IMR-90 (cell line): Measurements from ENCODE around the gene C21orf58. TPM values are rescaled to one million over a fixed set of nuclear protein-coding genes. Genes with fewer than 3 reads are reported as not detected.

ENCODE experiments used
- ATAC-seq: fragments of 200-7000 bp; cut with Tn5 transposase; 2 replicates; pipeline ENCODE4 v1.9.1; 2020; ENCODE audit warnings: low read depth, mild to moderate bottlenecking, moderate library complexity
- BruUV-seq: library from RNA; stranded (reverse); fragments of 400-500 nt; replicated peaks from 2 replicates; lab custom pipeline; 2021; lab: Mats Ljungman, UMichigan
- CTCF ChIA-PET: fragments of 300-600 bp; formaldehyde crosslinking; extraction: SDS; loops from one replicate; lab custom pipeline; 2021; ENCODE audit warnings: antibody characterized with exemption; lab: Yijun Ruan, JAX
- POLR2A ChIA-PET: fragments of 300-600 bp; sonication (Branson Sonifier 250); formaldehyde crosslinking; loops from one replicate; lab custom pipeline; 2022; ENCODE audit warnings: antibody characterized with exemption; ENCODE audit not compliant: unreplicated experiment; lab: Charles Lee
- DNase-seq: peaks from one replicate; pipeline ENCODE4 v3.0.0; 2013
- H2AFZ ChIP-seq: replicated peaks from 2 replicates; pipeline ENCODE3; 2013; ENCODE audit warnings: low read length, mild to moderate bottlenecking; ENCODE audit not compliant: poor library complexity
- H2AK5ac ChIP-seq: 2 replicates; pipeline ENCODE4 v1.6.1; 2013; ENCODE audit warnings: low read depth, low read length, inconsistent platforms
- H2AK9ac ChIP-seq: replicated peaks from 2 replicates; pipeline ENCODE3; 2013; ENCODE audit warnings: mild to moderate bottlenecking, low read depth, low read length, moderate library complexity; ENCODE audit not compliant: poor library complexity
- H2BK120ac ChIP-seq: 2 replicates; pipeline ENCODE4 v1.6.1; 2013; ENCODE audit warnings: low read depth, low read length, inconsistent platforms
- H2BK15ac ChIP-seq: 3 replicates; pipeline ENCODE4 v1.6.1; 2013; ENCODE audit warnings: low read depth, low read length, inconsistent platforms
- H2BK20ac ChIP-seq: 2 replicates; pipeline ENCODE4 v1.6.1; 2013; ENCODE audit warnings: low read depth, mild to moderate bottlenecking, inconsistent platforms, low read length, moderate library complexity
- H2BK5ac ChIP-seq: 2 replicates; pipeline ENCODE4 v1.6.1; 2013; ENCODE audit warnings: mild to moderate bottlenecking, low read depth, low read length, inconsistent platforms; ENCODE audit not compliant: poor library complexity, severe bottlenecking
- H3K14ac ChIP-seq: replicated peaks from 2 replicates; pipeline ENCODE4 v1.6.1; 2013; ENCODE audit warnings: low read depth, low read length, inconsistent platforms
- H3K18ac ChIP-seq: 2 replicates; pipeline ENCODE4 v1.6.1; 2013; ENCODE audit warnings: low read depth, low read length, control low read depth
- H3K23ac ChIP-seq: 2 replicates; pipeline ENCODE4 v1.6.1; 2013; ENCODE audit warnings: low read depth, low read length, inconsistent platforms
- H3K27ac ChIP-seq: 2 replicates; pipeline ENCODE4 v1.5.1; 2013; ENCODE audit warnings: mild to moderate bottlenecking, control low read depth, low read length; ENCODE audit not compliant: insufficient read depth
- H3K27me3 ChIP-seq: 2 replicates; pipeline ENCODE4 v1.6.1; 2013; ENCODE audit warnings: low read length; ENCODE audit not compliant: control insufficient read depth, insufficient read depth
- H3K36me3 ChIP-seq: 2 replicates; pipeline ENCODE4 v1.6.1; 2013; ENCODE audit warnings: low read length, mixed read lengths; ENCODE audit not compliant: control insufficient read depth, insufficient read depth
- H3K4ac ChIP-seq: 2 replicates; pipeline ENCODE4 v1.6.1; 2013; ENCODE audit warnings: low read depth, low read length, inconsistent platforms
- H3K4me1 ChIP-seq: 2 replicates; pipeline ENCODE4 v1.6.1; 2013; ENCODE audit warnings: low read length, mixed read lengths; ENCODE audit not compliant: control insufficient read depth, insufficient read depth
- H3K4me2 ChIP-seq: 2 replicates; pipeline ENCODE4 v1.6.1; 2013; ENCODE audit warnings: low read depth, mild to moderate bottlenecking, control low read depth, low read length, moderate library complexity
- H3K4me3 ChIP-seq: 2 replicates; pipeline ENCODE4 v1.5.1; 2013; ENCODE audit warnings: low read depth, mild to moderate bottlenecking, control low read depth, low read length, moderate library complexity; ENCODE audit not compliant: insufficient read depth
- H3K56ac ChIP-seq: 2 replicates; pipeline ENCODE4 v1.6.1; 2013; ENCODE audit warnings: low read length, inconsistent platforms; ENCODE audit not compliant: insufficient read depth; ENCODE audit errors: extremely low read depth
- H3K79me1 ChIP-seq, 2 experiments: 2 replicates each; pipeline ENCODE4 v1.6.1; 2013; ENCODE audit warnings: low read length in 2 of 2, inconsistent platforms in 1 of 2, low read depth in 1 of 2
- H3K9ac ChIP-seq: 2 replicates; pipeline ENCODE4 v1.6.1; 2013; ENCODE audit warnings: low read depth, low read length, control low read depth
- H3K9me1 ChIP-seq: 2 replicates; pipeline ENCODE4 v1.6.1; 2013; ENCODE audit warnings: low read length, inconsistent platforms; ENCODE audit not compliant: insufficient read depth
- H3K9me3 ChIP-seq: 2 replicates; pipeline ENCODE4 v1.6.1; 2013; ENCODE audit warnings: low read length; ENCODE audit not compliant: control insufficient read depth, insufficient read depth
- H4K20me1 ChIP-seq: 2 replicates; pipeline ENCODE4 v1.6.1; 2013; ENCODE audit warnings: low read length, inconsistent platforms; ENCODE audit not compliant: insufficient read depth
- H4K5ac ChIP-seq: 2 replicates; pipeline ENCODE4 v1.6.1; 2013; ENCODE audit warnings: mild to moderate bottlenecking, low read depth, low read length, control low read depth
- H4K8ac ChIP-seq, 2 experiments: 2 replicates each; pipeline ENCODE4 v1.6.1; 2013; ENCODE audit warnings: low read depth in 2 of 2, low read length in 2 of 2, control low read depth in 1 of 2, inconsistent platforms in 1 of 2
- H4K91ac ChIP-seq: 2 replicates; pipeline ENCODE4 v1.6.1; 2013; ENCODE audit warnings: low read depth, low read length, inconsistent platforms; ENCODE audit not compliant: insufficient read depth
- BHLHE40 ChIP-seq: fragments of 150-350 bp; IDR thresholded peaks from 2 replicates; pipeline ENCODE4 v1.6.1; 2016; ENCODE audit warnings: mild to moderate bottlenecking, low read depth, low read length
- CEBPB ChIP-seq: IDR thresholded peaks from 2 replicates; pipeline ENCODE4 v1.6.1; 2012; ENCODE audit warnings: low read depth, low read length, improper control_type of control experiment
- CTCF ChIP-seq: conservative IDR thresholded peaks from 2 replicates; pipeline ENCODE4 v1.5.1; 2012; ENCODE audit warnings: mild to moderate bottlenecking, low read depth, low read length, improper control_type of control experiment
- ELK1 ChIP-seq: fragments of 150-350 bp; IDR thresholded peaks from 2 replicates; pipeline ENCODE4 v1.6.1; 2016; ENCODE audit warnings: low read depth, mild to moderate bottlenecking, low read length, moderate library complexity, borderline replicate concordance
- MAFK ChIP-seq: IDR thresholded peaks from 2 replicates; pipeline ENCODE4 v1.6.1; 2012; ENCODE audit warnings: low read depth, low read length, improper control_type of control experiment
- MAZ ChIP-seq: IDR thresholded peaks from 2 replicates; pipeline ENCODE4 v1.6.1; 2012; ENCODE audit warnings: low read depth, mild to moderate bottlenecking, low read length, improper control_type of control experiment, moderate library complexity, borderline replicate concordance
- MXI1 ChIP-seq: IDR thresholded peaks from 2 replicates; pipeline ENCODE4 v1.6.1; 2012; ENCODE audit warnings: low read depth, mild to moderate bottlenecking, low read length, moderate library complexity, borderline replicate concordance
- NFE2L2 ChIP-seq: fragments of 150-350 bp; IDR thresholded peaks from 2 replicates; pipeline ENCODE4 v1.6.1; 2016; ENCODE audit warnings: low read depth, mild to moderate bottlenecking, low read length
- RAD21 ChIP-seq: IDR thresholded peaks from 2 replicates; pipeline ENCODE4 v1.6.1; 2012; ENCODE audit warnings: low read length, improper control_type of control experiment
- RCOR1 ChIP-seq: IDR thresholded peaks from 2 replicates; pipeline ENCODE4 v1.6.1; 2012; ENCODE audit warnings: mild to moderate bottlenecking, low read length, improper control_type of control experiment; ENCODE audit not compliant: insufficient replicate concordance
- RFX5 ChIP-seq: IDR thresholded peaks from 2 replicates; pipeline ENCODE4 v1.8.0; 2012; ENCODE audit warnings: low read depth, mild to moderate bottlenecking, low read length, moderate library complexity
- SMC3 ChIP-seq: fragments of 150-350 bp; IDR thresholded peaks from 2 replicates; pipeline ENCODE4 v1.6.1; 2016; ENCODE audit warnings: low read depth, mild to moderate bottlenecking, antibody characterized with exemption, low read length, moderate library complexity
- USF2 ChIP-seq: fragments of 150-350 bp; IDR thresholded peaks from 2 replicates; pipeline ENCODE4 v1.6.1; 2017; ENCODE audit warnings: mild to moderate bottlenecking, antibody characterized with exemption, low read length, low read depth
- WGBS, 2 experiments: methylation state at CpG; one replicate each; pipeline versions ENCODE4 v1.1.5 to v1.1.7; 2013; ENCODE audit warnings: missing lambda C conversion rate in 2 of 2; ENCODE audit not compliant: insufficient read length in 1 of 2; ENCODE audit errors: extremely low coverage in 2 of 2; 5-methylcytosine and 5-hydroxymethylcytosine counted together
- dilution Hi-C: fragments of 300-500 bp; cut with HindIII; formaldehyde crosslinking; loops from one replicate; pipeline ENCODE4 v1.14.3; 2018; ENCODE audit warnings: low sequenced_read_pairs; ENCODE audit not compliant: unreplicated experiment
- in situ Hi-C: fragments of 300-500 bp; cut with MboI; formaldehyde crosslinking; loops from 3 replicates; pipeline ENCODE4 v1.14.3; 2019; ENCODE audit warnings: low sequenced_read_pairs, inconsistent platforms, mixed read lengths
- intact Hi-C: fragments of 100-400 bp; cut with micrococcal nuclease; formaldehyde crosslinking; loops from 2 replicates; pipeline ENCODE4 v1.10.0; 2022
- polyA plus RNA-seq, 3 experiments: library from polyadenylated mRNA; depleted of rRNA; stranded (reverse); fragments of >200 nt; gene quantifications; 2 replicates each; pipeline ENCODE4 v1.2.3, GENCODE V29; 2012; ENCODE audit warnings: low replicate concordance in 1 of 3
- total RNA-seq: library from RNA; depleted of rRNA; stranded (reverse); fragments of >200 nt; gene quantifications from 2 replicates; pipeline ENCODE4 v1.2.3, GENCODE V29; 2012

The C21orf58 gene
- total and polyA plus RNA-seq, 2 of the 4 experiments (the other 2 are of a cell fraction), result 2.7 to 6.2 TPM

GRCh38 chr21:46357684-46358425, 34.2 kb upstream of the C21orf58 start (continued):
- no peak for TF ChIP-seq MAZ

GRCh38 chr21:46357335-46357604, 33.6 kb upstream of the C21orf58 start:
- no peak overlapping the region for H3K27ac ChIP-seq
- H2AFZ ChIP-seq, result no peak overlapping the region
- dilution Hi-C loops, result no loop called here
- H2BK5ac ChIP-seq, result no peak overlapping the region
- no peak for ATAC-seq
- no peak for DNase-seq
- BruUV-seq, result no TSS peak
- no peaks in the 10 kb centered on the region for H3K4me1 ChIP-seq
- no peak overlapping the region for H3K4me3 ChIP-seq
- peaks cover 0 to 5% of the 10 kb centered on the region in 2 experiments; a peak in 2 of 4 replicates for H3K79me1 ChIP-seq
- H3K14ac ChIP-seq, result no peak overlapping the region
- no peaks in the 10 kb centered on the region; the same call in 1 of the 2 replicates for H4K20me1 ChIP-seq
- H3K9me1 ChIP-seq, result no peaks in the 10 kb centered on the region; the same call in 1 of the 2 replicates
- no peak overlapping the region for H3K23ac ChIP-seq
- in situ Hi-C loops, result no loop called here
- no peak overlapping the region for H4K91ac ChIP-seq
- ChIA-PET CTCF (no interaction called here), POLR2A (no interaction called here)
- H3K9me3 ChIP-seq, result no peaks in the 10 kb centered on the region
- H3K9ac ChIP-seq, result no peak overlapping the region
- H3K56ac ChIP-seq, result no peak overlapping the region
- H2AK9ac ChIP-seq, result no peak overlapping the region
- no peak overlapping the region for H2BK15ac ChIP-seq
- H2BK120ac ChIP-seq, result no peak overlapping the region
- intact Hi-C loops, result no loop called here
- H3K4ac ChIP-seq, result no peak overlapping the region
- H4K8ac ChIP-seq, result no peak overlapping the region
- no peak overlapping the region for H2BK20ac ChIP-seq
- H3K36me3 ChIP-seq, result peaks cover 69% of the 10 kb centered on the region
- WGBS, 2 experiments, result 100% methylated on average over 1 of the region's 4 CpGs; no CpG with 5 or more reads in 1 of the 2 experiments
- no peak overlapping the region for H2AK5ac ChIP-seq
- no peak overlapping the region for H3K4me2 ChIP-seq
- no peak overlapping the region for H3K18ac ChIP-seq
- H4K5ac ChIP-seq, result no peak overlapping the region
- no peaks in the 10 kb centered on the region for H3K27me3 ChIP-seq
- no peak for TF ChIP-seq RAD21
- TF ChIP-seq CEBPB, result no peak
- no peak for TF ChIP-seq RFX5
- no peak for TF ChIP-seq SMC3
- no peak for TF ChIP-seq BHLHE40
- no peak for TF ChIP-seq RCOR1
- no peak for TF ChIP-seq ELK1
- TF ChIP-seq USF2, result no peak
- TF ChIP-seq MXI1, result no peak
- TF ChIP-seq MAFK, result no peak
- TF ChIP-seq CTCF, result no peak
- no peak for TF ChIP-seq NFE2L2
- TF ChIP-seq MAZ, result no peak
